Astrocyte (in vitro differentiated cells and primary cell): Measurements from ENCODE around the gene NPIPA2.
"Not testable (repeated sequence)": the region's sequence is repeated elsewhere in the genome, so short reads cannot be mapped to it uniquely, and the experiment has no call there.

Source experiments
- CTCF ChIP-seq: IDR thresholded peaks from 2 replicates; pipeline ENCODE4 v1.5.1; 2011; ENCODE audit warnings: low read depth, mild to moderate bottlenecking, inconsistent platforms, low read length, moderate library complexity; ENCODE audit not compliant: insufficient read depth
- EZH2 ChIP-seq: IDR thresholded peaks from 2 replicates; pipeline ENCODE4 v1.6.1; 2012; ENCODE audit warnings: mild to moderate bottlenecking, low read length, inconsistent platforms; ENCODE audit not compliant: insufficient read depth

GRCh38 chr16:14733233-14733632 is 9.1 kb upstream of the NPIPA2 start:
- not testable (repeated sequence) for TF ChIP-seq CTCF, EZH2
